NCI-H2227 treated with DMSO at 0.1 percent for 48 hours (cell line): ENCODE measurements around the gene ACSS3.
A peak's percentile ranks its signal among the peaks of the same experiment; 100 is the strongest.

ENCODE experiments used
- DNase-seq: peaks from one replicate; lab custom pipeline; 2025; lab: John Stamatoyannopoulos, UW

ACSS3 gene

DNA sequence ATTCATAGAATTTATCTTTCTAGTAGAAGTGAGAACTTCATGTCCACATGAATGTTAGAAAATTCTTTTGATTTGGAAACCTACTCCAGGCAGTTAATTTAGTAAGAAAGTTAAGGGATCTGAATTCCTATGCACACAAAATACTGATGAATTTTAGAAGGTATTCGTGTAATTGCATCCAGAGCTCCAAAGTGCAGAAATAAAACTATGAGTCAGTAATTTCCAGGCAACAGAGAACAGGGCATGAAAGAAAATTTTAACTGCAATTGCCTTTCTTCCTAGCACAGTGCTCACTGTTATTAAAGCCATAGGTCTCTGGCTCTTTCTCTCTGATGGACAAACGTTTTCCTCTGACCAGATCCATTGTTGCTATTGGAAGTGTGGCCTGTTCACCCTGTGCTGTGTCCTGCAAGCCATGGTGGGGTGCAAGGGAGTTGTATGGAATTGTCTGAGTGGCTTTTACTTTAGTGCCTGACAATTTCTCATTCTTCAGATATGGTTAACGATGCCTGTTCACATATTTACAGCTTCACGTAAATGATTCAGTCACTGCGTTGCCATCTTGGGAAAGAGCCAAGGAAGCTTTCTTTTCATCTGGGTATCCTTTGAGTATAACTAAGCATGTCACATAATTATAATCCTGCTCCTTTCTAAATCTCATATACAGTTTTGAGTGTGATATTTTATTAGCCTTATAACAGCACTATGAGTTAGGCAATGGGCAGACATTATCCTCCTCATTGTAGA, 145.1 kb downstream of the ACSS3 start:
- no peak for DNase-seq

GRCh38 chr12:81224626-81225025, 146.7 kb downstream of the ACSS3 start:
- no peak for DNase-seq

DNA sequence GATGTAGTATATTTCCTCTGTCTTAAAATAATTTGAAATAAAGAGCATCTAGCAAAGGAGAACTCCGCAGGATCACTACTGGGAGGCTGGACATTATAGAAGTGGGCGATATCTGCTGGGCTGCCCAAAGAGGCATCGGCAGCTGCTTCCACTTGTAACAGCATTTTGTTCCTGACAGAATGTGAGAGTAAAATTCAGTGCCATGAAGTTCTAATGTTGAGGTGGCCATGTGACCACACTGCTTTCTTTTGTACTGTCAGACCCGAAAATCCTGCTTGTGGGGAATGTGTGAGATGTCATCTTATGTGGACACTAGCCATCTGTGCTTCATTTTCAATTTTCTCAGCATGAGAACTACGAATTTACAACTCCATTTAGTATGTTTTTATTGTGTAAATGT, 151.9 kb downstream of the ACSS3 start:
- DNase-seq = peak; percentile 24

GRCh38 chr12:81231574-81232368, 153.9 kb downstream of the ACSS3 start:
- DNase-seq = peak; percentile 97

DNA sequence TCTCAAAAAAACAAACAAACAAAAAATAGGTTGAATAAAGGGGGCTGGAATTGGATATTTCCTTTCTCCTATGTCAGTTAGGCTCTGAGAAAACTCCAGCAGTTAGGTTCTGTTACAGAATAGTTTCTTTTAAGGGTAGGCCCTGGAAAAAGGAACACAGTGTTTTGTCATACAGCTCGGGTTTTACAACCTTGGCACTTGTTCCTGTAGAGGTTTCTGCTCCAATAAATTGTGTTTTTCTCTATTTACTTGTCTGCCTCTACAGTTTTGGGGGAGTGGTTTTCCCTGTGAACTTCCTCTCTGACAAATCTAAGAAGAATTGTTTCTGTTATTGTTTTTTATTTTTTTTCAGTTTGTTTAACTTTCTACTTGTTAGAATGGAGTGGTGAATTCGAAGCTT, 167.6 kb downstream of the ACSS3 start:
- DNase-seq = no peak

DNA sequence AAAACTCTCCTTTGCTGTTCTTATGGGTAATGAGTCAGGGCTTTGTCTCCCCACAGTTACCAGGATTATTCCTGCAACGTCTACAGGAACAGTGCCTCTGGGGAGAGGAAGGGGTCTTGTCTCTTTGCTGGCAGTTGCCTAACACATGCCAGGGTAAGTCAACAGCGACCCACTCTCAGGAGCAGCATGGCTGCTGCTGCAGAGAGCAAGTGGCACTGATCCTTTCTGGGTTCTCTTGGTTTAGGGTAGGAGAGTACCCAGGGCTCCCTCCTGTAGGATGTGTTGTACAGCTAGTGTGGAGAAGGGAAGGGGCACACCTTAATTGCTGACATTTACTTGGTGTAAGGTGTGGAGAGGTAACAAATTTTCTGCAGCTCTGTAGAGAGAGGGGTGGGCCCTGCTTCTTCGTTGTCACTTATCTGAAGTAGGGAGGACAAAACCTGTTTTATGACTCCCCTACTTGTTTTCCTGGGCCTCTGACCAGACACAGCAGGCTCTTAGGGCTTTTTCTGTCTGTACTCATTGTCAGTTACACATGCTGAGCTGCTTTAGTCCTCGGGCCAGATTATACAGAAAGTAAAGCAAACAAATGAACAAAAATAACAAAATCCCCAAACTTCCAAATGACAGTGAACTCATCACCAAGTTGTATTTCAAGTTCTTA, 168.2 kb downstream of the ACSS3 start:
- no peak for DNase-seq

DNA sequence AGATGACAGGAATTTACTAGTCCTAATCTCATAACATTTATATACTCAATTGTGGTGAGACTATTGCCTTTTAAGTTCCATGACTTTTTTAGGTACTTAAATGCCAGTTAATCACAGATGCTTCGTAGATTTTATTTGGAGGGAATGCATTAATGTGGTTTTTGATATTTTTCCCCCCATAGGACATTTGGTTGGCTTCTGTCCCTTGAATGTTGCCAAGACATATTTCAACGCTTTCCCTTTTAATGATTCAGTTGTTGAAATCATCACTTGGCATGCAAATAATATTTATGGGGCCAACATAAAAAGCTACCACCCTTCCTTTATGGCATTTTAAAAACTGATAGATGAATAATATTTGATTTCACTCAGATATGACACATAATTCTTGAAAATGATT, 172.1 kb downstream of the ACSS3 start:
- DNase-seq = no peak

DNA sequence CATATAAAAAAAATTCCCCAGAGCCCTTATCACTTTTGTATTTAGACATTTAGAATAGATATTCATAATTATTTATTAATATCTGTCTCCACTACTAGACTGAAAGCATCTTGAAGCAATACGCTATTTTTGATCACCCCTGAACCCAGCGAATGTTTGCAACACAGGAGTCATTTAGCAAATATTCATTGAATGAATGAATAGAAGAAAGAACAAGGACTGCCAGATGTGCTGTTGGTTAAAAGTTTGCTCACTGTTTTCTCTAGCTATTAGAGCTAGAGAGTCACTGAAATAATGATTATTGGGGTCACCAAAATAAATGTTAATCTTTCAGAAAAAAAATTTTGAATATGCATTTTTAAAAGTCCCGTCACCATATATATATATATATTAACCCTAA, 174.3 kb downstream of the ACSS3 start:
- no peak for DNase-seq

DNA sequence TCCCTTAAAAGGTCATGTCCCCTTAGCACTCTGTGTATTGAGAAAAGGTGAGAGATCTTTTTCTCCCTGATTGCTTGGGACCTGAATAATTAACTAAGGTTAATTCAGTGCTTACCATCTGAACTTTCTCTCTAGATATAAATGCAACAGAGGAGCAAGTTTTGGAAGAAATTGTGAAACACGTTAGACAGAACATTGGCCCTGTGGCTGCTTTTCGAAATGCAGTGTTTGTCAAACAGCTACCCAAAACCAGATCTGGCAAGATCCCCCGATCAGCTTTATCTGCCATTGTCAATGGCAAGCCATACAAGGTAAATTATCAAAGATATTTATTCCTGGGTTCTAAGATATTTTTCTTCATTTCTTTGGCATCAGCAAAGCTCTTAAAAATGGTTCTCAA, 175.5 kb downstream of the ACSS3 start:
- DNase-seq = no peak

- no peak for DNase-seq
These were observed 177.6 kb downstream of the ACSS3 start for GRCh38 chr12:81255456-81255855.

DNA sequence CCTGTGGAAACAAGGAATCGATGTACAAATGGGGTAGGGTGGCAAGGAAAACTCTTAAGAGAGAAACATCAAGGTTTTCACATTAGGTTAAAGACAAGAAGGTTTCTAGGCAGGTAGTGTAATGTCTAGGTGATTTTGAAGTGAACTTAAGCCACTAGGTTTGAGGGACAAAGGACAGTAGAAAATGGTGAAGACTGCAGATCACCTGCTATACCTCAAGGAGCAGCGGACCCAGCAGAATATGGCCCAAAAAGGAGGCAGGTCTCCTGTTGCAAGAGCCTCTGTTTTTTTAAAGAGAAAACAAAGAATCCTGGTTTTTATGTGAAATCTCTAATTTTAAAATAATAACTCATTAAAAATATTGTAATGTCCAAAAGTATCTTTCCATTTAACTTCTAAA, 178.1 kb downstream of the ACSS3 start:
- DNase-seq = no peak

DNA sequence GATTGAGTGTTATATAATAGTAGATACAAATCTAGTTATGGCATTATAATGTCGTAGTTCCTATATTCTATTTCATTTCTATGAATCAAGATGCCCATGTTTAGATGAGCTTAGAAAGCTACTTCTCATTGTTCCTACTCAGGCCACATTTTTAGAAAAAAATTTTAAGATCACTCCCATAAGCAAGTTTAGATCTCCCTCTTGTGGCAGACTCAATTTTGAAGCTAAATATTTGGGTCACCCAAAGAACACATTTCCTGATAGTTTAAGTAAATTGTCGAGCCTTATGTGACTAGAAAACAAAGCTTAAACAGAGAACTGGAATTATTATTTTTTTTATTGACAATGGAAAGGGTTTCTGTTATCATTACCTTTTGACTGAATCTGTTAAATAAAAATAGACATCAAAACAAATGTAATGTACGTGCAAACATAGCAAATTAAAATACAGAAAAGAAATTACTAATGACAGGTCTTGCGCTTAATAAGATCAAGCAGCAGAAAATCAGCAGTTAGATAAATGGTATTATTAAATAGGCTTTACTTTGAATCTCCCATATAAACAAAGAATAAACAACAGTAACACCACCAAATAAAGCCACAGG, 180.2 kb downstream of the ACSS3 start:
- peak; percentile 67 for DNase-seq

- DNase-seq = no peak
These were observed 181.5 kb downstream of the ACSS3 start for GRCh38 chr12:81259360-81259759.

DNA sequence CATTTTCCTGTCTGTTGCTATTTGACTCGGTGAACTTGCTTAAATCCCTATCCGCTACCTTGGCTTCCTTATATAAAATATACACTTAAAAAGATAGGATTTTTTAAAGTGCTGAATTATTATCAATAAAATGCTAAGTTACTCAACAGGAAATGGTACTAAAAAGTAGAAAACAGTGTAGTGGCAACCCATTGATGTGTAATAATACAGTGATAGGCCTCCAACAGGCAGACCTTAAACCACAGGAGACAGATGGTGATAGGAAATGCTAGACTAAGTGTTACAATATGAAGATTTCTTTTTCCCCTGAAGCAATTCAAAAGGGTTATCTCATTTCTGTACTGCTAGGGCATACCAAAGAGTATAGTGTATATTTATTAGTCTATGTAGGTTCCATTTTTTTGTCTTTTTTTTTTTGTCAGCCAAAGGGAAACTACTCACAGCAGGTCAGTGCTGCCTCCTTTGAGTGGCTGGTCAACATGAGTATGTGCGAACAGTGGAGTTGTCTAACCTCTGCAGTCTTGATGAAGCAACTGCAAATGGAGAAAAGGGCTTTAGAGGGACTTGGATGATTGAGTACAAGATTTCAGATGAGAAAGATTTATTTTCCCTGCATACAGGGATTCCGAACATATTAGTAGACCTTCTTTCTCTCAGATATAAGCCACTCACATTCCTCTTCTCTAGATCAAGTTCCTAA, 183.8 kb downstream of the ACSS3 start:
- DNase-seq = no peak

GRCh38 chr12:81263072-81263471, 185.2 kb downstream of the ACSS3 start:
- no peak for DNase-seq

DNA sequence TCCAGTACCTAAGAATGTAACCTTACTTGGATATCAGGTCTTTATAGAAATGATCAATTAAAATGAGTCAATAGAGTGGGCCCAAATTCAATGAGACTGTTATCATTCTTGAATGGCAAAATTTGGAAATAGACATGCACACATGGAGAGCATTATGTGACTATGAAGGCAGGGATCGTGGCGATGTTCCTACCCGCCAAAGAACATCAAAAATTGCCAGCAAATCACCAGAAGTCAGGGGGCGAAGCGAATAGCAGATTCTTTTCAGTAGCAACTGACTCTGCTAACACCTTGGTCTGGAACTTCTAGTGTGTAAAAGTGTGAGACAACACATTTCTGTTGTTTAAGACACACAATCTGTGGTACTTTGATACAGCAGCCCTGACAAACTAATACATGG, 192.5 kb downstream of the ACSS3 start:
- DNase-seq = no peak

DNA sequence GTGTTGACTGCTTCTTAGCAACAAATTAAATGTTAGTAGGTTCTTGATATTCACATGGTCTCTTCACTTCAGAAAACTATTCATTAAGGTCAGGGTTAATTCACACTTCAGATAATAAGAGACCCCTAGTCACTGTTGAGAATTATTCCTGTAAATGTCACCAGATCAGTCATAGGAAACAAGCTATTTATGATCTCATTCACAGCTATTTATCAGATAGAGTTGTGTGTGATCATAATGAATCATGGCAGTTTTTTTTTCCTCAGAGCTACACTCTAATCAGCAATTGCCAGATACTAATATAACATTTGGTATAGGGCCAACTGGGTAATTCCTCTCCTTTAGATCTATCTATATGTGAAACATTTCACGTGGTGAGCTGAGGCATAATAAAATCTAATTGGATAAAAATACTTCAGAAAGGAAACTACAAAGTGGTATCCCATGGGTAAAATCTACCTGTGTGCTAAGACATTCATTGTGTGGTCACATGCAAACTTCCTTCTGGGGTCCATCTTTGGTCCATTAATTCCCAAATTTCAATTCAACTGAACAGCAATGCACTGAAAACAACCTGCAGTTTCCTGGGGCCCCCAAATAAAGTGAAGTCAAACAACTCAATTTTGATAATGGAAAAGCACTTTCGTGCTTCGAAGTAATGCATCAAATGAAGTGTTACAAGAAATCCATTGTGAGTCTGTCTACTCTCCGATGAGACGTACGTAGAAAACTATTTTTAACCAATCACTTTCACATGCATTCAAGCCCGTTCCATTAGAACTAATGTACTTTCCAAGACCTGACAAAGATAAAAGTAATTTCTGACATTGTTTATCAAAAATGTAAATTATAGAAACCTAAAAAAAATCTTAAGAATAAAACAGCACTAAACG, 197.0 kb downstream of the ACSS3 start:
- DNase-seq = peak; percentile 69

DNA sequence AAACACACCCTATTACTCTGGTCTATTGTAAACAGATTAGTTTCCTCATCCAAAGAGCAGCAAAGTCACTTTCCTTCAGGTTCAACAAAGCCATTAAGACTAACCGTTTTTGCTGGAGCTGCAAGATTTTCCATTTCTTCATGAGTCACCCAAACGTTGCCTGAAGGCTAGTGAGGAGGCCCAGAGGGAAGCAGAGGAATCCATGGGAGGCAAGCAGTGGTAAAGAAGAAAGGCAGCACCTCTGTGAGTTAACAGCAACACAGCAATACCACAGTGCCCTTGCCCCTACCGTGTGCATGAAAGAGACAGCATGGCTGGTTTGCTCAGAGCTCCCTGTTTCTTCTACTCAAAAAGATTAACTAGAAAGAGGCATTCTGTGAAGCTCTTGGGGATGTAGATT, 206.3 kb downstream of the ACSS3 start:
- no peak for DNase-seq

GRCh38 chr12:81288651-81289050, 210.8 kb downstream of the ACSS3 start:
- DNase-seq = no peak

GRCh38 chr12:81294325-81295190, 216.7 kb downstream of the ACSS3 start:
- no peak for DNase-seq
